ENCODE measurements around the gene FADS3.
A peak's percentile ranks its signal among the peaks of the same experiment; 100 is the strongest.

Gene FADS3

DNA sequence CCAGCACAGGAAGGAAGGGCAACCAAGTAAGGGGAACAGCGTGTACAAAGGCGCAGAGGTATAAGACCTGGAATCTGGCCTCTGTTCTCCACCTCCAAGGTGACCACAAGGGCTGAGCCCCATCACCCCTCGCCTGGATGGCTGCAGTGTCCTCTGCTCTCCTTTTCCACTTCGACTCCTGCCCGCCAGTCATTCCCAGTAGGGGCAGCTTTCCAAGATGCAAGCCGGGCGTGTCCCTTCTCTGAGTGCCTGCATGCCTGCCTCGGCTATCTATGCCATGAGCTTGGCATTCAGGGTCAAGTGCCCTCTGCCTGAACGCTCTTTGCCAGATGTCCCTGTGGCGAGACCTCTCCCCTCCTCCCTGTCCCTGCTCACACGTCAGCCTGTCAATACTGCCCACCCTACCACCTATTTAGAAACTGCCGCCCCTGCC is 17.0 kb downstream of the FADS3 start:
- no peak for DNase-seq

DNA sequence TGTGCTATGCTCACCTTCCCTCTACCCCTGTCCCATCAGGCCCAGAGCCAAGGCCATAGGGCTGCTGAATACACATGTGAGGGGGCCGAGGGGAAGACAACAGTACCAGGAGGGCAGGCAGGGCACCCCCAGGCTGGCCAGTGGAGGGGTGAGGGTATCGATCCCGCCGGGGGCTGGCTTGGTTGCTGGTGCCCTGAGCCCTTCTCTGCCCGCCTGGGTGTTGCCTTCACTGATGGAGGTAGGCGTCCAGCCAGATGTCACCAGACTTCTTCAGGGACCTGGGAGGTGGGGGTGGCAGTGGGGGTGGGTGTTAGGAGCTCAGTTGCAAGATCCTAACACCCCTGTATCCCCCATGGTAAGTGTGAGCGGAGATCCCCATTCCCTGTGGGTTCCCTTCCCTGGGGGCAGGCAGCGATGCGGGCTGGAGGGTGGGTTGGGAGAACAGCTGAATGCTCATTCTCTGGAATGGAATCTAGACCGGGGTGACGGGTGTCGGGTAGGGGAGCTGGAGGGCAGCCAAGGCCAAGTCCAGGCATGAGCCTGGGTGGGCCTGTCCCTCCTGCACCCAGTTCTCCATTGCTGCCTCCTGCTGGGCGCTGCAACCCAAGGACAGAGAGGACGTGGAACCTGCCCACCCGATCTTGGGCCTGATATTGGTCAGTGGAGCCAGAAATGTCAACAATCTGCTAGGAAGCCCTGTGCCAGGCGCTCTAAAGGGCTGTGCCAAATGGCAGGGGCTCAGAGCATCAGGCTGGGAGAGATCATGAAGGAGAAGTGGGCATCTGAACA is 17.6 kb downstream of the FADS3 start:
- no peak for DNase-seq

DNA sequence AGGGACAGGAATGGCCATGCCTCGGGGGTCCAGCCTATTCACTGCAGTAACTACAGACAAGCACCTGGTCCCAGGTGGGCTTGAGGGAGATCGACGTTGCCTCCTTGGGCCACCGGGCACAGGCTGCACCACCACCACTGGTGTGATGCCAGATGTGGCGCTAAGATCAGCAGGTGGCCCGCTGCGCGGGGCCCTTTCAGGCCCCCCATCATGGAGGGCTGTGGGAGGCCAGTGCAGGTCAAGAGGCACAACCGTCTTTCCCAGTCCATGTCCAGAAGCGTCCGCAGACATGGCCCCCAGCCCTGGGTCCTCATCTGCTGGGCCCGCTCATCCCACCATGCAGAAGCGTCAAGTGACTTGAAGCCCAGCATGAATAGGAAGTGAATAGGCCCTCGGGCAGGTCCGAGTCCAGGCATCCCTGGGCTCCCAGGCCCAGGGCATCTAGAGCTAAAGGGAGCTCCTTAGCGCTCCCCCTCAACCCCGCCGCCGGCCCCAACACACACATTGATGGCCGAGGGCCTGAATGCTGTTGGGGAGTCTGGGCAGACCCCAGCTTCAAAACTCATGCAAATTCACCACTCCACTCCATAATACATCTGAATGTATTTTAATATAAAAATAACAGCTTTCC is 18.3 kb downstream of the FADS3 start:
- no peak for DNase-seq

DNA sequence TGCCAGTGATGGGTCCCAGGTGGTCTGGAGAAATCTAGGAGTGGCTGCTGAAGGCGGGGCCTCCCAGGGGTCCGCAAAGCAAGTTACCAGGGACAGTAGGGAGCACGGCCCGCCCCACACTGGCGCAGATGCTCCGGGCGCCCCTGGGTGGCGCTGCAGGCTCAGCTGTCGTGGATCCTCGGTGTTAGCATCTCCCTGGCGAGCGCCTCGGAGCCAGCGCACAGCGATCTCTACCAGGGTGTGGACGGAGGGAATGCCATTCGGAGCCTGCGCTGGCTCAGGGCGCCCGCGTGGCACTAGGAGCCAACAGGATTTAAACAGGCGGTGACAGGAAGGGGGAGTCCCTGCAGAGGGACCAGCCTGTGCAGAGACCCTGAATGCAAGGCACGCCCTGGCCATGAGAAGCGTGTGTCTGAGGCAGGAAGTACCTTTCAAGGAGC is 20.2 kb downstream of the FADS3 start:
- peak; percentile 84 for DNase-seq

DNA sequence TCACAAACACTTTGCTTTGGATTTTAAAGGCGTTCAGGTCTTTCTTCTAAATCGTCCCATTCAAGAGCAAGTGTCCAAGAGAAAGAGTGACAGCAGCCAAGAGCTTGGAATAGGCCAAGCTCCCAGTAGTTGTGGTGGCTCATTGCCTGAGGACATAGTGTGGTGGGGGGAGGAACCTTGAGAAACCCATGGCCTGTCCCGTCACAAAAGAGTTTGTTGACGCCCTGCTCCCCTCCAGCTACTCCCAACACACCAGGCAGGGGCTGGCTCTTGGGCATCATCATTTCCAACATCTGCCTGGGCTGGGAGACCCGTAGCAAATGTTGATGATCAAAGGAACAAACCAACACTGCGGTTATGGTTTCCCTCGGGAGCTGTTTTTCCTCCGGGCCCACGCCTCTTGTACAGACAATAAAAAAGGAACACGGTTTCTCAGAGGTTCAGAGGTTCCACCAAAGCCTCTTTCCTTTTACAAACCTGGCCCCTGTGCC is 20.8 kb downstream of the FADS3 start:
- DNase-seq, result peak; percentile 63

DNA sequence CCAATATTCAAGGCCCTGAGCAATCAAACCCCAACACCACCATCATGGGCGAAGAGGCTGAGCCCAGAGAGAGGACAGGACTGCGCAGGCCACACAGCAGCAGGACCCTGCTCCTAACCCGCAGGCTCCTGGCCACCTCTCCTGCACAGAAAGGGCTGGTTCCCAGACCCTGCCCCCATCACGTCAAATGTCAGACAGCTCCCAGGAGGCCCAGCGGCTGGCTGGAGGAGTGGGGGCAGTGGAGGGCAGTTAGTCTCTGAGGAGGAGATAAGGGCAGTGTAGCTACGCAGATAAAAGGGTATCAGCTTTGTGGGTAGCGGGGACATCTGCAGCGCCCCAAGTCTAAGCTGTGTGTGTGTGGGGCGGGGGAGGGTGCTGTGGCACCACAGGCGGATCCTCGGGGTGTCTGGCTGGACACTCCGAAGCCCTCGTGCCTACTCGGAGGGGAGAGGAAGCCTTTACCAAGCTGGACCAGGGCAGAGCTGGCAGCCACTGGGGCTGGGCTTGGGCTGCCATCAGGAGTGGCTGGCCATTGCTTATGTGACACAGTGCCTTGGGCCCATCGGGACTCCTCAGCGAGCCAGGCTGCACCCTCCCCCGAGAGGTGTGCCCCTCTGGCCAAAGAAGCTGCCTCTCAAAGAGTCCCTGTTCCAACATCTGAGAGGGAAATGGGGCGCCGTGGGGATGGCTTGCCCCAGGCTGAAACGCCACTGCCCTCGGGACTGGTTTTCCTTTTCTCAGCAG is 21.5 kb downstream of the FADS3 start:
- no peak for DNase-seq

DNA sequence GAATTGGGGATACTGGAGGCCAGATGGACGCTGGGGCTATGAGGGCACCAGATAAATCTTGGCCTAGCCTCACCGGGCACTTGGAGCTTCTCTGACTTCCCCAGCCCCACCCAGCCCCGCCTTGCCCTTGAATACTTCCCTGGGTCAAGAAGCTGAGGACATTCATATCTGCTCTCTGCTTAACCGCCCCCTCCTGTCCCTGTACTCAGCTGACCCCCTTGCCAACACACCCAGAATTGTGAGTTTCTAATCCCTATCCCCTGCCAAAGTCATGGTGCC is 22.0 kb downstream of the FADS3 start:
- no peak for DNase-seq

DNA sequence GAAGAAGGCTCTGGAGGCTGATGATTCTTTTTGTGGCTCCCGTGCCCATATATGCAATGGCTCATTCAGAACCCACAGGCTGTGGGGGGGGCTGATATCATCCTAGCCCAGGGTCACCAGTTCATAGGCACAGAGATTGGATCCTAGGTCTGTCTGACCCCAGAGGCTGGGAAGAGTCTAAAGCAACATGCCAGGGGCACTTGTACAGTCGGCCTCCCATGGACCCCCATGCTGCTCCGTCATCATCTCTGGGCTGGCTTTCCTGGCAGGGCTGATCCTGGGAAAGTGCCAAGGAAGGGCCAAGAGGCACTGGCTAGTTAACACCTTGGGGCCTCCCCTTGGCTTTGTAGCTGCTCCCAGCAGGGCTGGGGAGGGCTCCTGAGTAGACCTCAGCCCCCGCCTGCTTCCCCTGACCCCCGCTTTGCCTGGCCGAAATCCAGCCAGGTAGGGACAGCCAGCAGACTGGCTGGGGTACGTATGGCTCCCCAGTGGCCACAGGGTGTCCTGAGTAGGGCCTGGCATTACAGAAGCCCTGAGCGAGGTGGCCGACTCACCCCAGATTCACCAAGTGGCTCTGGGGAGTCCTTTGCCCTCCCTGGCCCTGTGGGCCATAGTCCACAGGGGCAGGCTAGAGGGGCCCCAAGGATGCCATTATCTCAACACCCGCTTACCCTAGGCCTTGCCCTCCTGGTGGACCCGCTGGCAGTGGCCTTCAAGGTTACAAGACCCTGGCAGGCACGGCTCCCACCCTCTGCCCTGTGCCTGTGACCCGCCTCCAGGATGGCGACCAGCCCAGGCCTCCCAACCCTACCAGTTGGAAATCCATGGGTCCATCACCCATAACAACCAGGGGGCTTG is 22.5 kb downstream of the FADS3 start:
- no peak for DNase-seq

DNA sequence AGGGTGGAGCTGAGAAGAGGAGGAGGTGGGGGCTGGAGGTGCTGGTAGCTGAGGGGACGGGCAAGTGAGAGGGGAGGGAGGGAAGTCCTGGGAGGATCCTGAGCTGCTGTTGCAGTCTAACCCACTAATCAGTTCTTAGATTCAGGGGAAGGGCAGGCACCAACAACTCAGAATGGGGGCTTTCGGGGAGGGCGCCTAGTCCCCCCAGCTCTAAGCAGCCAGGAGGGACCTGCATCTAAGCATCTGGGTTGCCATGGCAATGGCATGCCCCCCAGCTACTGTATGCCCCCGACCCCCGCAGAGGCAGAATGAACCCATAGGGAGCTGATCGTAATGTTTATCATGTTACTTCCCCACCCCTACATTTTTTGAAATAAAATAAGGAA is 24.4 kb downstream of the FADS3 start:
- no peak for DNase-seq

DNA sequence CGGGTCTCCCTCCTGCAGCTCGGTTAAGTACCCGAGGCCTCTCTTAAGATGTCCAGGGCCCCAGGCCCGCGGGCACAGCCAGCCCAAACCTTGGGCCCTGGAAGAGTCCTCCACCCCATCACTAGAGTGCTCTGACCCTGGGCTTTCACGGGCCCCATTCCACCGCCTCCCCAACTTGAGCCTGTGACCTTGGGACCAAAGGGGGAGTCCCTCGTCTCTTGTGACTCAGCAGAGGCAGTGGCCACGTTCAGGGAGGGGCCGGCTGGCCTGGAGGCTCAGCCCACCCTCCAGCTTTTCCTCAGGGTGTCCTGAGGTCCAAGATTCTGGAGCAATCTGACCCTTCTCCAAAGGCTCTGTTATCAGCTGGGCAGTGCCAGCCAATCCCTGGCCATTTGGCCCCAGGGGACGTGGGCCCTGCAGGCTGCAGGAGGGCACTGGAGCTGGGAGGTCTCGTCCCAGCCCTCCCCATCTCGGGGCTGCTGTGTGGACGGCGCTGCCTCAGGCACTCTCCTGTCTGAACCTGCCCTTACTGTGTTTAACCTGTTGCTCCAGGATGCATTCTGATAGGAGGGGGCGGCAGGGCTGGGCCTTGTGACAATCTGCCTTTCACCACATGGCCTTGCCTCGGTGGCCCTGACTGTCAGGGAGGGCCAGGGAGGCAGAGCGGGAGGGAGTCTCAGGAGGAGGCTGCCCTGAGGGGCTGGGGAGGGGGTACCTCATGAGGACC is 25.0 kb downstream of the FADS3 start:
- DNase-seq, result no peak

DNA sequence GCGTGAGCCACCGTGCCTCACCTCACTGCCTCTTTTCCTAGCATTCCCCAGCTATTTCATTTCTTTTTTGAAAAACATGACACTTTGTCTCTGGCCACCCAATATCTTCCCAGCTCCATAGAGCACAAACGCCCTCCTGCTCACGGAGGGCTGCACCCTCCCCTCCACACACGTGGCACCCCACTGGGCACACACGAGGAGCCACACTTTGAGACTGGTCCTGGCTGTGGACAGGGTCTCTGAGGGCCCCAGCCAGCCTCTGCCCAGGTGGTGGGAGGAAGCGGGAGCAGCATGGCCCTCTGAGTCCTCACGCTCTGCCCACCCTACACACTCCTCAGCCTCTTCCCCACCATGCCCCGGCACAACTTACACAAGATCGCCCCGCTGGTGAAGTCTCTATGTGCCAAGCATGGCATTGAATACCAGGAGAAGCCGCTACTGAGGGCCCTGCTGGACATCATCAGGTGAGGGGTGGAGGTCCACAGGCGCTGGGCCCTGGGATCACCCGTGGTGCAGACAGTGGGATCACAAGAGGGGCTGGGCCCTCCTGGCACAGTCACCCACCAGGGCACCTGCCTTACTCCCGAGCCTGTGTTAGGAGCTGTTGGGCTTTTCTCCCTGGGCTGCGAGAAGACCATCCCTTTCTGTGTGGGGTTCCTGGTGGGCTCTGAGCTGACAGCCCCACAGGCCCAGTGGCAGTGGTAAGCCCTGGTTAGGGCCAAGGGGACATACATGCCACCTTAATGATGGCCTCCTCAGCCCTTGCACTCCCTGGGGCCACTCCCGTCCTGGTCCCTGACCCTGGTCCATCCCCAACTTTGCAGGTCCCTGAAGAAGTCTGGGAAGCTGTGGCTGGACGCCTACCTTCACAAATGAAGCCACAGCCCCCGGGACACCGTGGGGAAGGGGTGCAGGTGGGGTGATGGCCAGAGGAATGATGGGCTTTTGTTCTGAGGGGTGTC is 26.2 kb downstream of the FADS3 start:
- DNase-seq, result no peak

DNA sequence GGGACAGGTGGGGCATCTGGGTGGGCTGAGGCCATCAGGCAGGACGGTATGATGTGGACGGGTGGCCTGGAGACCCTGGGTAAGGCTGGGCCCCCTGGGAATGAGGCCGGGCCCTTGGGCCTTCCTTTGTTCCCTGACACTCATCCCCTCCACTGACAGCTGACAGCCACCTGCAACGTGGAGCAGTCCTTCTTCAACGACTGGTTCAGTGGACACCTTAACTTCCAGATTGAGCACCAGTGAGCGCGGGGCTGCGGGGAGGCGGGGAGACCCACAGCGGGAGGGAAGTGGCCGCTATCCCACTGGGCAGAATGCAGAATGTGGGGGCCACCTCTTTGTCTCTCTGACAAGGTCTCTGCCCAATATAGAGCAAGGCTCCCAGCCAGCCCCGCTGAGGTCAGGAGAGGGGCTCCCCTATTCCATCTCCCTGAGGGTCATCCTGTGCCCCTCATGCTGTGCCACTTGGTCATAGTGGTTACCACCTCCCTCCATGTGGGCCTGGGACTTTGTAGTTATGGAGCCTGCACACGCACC is 27.7 kb downstream of the FADS3 start:
- DNase-seq, result no peak

DNA sequence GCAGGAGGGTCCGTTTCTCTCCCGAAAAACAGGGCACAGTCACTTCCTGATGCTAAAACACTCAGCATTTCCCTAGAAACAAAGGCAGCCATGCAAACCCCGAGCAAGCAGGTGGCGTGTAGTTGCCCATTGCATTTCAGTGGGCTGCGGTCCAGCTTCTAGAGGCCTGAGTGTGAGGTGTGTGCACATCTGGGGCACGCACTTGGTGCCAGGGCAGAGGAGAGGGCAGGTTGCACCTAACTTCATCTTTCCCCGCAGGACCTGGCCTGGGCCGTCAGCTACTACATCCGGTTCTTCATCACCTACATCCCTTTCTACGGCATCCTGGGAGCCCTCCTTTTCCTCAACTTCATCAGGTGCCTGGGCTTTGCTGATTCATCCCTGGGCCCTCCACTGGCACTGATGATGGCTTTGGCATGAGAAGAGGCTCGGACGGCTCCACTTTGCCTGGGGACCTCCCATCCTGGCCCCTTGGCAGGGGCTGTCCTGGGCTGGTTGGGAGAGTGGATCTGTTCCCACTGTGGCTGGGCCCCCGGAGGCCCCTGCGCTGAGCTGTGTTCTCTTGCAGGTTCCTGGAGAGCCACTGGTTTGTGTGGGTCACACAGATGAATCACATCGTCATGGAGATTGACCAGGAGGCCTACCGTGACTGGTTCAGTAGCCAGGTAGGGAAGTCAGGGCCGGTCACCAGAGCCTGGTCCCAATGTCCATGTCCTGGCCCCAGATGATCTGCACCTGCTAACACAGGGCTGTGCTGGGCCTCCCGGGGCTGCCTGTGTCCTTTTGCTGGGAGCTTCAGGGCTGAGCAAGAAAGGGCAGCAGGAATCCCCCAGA is 28.4 kb downstream of the FADS3 start:
- DNase-seq, result no peak

DNA sequence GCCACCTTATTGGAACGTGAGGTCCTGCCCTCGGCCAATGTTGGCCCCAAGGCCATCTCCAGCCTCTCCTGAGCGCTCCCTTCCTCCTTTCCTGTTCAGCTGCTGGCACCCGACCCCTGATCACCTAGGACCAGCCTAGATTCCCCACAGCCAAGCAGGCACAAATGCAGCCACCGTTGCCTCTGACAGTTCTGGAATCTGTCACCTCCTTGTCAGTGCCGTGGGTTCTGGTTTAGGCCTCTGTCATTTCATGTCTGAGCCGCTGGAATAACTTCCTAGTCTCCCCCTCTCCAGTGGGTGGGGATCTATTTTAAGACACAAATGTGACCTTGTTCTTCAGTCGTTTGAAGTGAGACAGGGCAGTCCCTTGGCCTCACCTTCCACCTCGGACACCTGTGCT is 29.7 kb downstream of the FADS3 start:
- DNase-seq, result no peak

DNA sequence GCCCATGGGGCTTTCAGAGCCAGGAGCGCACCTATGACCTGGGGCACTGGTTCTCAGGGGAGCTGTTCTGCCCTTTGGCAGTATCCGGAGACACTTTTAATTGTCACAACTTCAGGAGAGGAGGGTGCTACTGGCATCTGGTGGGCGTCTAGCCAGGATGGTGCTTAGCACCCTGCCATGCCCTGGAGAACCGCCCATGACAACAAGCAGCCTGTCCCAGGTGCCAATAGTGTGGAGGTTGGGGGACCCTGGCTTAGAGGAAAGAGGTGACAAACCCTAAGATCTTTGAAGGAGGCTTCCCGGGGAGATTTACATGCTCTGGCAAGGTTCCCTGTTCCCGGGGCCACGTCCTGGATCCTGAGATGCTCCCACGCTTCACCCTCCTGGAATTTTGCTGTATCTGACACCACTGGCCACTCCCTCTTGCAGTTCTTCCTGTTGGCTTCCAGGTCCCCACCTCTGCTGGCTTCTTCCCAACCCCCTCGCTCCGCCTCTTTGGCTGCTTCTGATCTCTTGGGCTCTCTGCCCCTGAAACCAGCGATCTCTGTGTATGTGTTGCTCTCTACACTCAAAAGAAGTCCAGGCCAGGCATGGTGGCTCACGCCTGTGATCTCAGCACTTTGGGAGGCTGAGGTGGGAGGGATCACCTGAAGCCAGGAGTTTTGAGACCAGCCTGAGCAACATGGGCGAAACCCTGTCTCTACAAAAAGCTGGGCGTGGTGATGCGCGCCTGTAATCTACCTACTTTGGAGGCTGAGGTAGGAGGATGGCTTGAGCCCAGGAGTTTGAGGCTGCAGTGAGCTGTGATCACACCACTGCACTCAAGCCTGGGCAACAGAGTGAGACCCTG is 31.1 kb downstream of the FADS3 start:
- no peak for DNase-seq

DNA sequence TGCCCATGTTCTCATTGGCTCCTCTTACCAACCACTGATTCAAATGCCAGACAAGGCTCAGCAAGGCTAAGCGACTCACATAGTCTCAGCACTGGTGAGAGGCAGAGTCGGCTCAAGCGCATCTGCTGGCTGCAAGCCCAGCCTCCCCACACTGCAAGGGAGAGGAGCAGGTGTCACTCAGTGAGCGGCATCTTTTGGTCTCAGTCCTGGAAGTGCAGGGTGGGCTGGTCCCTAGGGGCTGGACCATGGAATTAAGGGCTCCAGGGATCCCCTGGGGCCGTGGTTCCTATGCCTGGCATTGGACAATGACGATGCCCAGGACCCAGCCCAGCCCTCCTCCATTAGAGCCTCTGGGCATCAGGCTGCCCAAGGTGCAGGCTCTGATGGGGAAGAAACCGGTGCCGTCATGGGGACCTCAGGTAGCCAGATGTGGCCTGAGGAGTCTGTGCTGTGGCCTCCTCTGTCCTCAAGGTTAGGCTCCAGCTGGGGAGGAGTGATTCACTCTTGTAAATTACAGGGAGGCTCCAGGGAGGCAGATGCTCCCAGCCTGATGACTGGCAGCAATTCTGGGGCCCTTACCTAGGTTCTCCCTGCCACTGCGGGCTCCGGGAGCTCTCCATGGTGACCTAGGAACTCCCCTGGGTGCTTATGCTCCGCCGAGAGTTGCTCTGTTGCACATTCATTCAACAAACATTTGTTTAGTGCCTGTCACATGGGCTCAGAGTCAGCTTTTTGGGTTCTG is 35.2 kb downstream of the FADS3 start:
- DNase-seq, result no peak

DNA sequence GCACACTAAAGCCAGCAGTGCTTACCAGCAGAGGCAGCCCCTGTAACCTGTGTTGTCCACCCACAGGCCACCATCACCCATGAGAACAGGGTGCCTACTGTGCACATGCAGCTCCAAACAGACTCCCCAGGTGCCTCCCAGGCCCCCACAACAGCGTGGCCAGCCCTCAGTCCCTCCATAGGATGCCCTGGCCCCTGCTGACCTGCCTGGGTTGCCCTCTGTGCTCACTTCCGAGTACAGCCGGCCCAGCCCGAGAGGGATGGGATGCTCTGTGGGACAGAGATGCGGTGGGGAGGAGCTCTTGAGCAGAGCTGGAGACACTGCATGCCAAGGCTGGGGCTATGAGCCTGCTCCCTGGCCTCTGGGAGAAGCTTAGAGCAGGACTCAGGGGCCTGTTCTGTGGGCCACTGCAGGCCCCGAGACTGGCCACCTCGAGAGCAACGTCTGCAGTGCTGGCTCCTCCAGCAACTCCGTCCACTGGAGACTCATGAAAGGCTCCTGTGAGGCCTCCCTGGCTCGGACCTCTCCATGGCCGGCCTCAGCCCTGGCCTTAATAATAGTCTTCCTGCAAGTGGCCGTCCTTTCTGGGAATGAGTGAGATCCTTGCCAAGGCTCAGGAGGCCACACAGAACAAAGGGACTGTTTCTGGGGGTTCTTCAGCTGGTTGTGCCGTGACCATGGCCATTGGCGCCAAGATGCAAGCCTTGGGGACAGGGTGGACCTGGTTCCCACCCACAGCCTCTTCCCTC is 36.2 kb downstream of the FADS3 start:
- DNase-seq, result no peak
